IMR-90 (cell line): ENCODE measurements around the gene TPD52L2. TPM values are rescaled to one million over a fixed set of nuclear protein-coding genes. Genes with fewer than 3 reads are reported as not detected.

ENCODE experiments used
- ATAC-seq: fragments of 200-7000 bp; cut with Tn5 transposase; 2 replicates; pipeline ENCODE4 v1.9.1; 2020; ENCODE audit warnings: low read depth, mild to moderate bottlenecking, moderate library complexity
- Bru-seq: library from RNA; stranded (reverse); fragments of 400-500 nt; gene quantifications from one replicate; lab custom pipeline; 2021; lab: Mats Ljungman, UMichigan
- BruChase-seq, 2 experiments: library from RNA; stranded (reverse); fragments of 400-500 nt; gene quantifications; one replicate each; lab custom pipeline; 2021; lab: Mats Ljungman, UMichigan
- BruUV-seq: library from RNA; stranded (reverse); fragments of 400-500 nt; replicated peaks from 2 replicates; lab custom pipeline; 2021; lab: Mats Ljungman, UMichigan
- CTCF ChIA-PET: fragments of 300-600 bp; formaldehyde crosslinking; extraction: SDS; loops from one replicate; lab custom pipeline; 2021; ENCODE audit warnings: antibody characterized with exemption; lab: Yijun Ruan, JAX
- POLR2A ChIA-PET: fragments of 300-600 bp; sonication (Branson Sonifier 250); formaldehyde crosslinking; loops from one replicate; lab custom pipeline; 2022; ENCODE audit warnings: antibody characterized with exemption; ENCODE audit not compliant: unreplicated experiment; lab: Charles Lee
- DNase-seq: peaks from one replicate; pipeline ENCODE4 v3.0.0; 2013
- H2AFZ ChIP-seq: replicated peaks from 2 replicates; pipeline ENCODE3; 2013; ENCODE audit warnings: low read length, mild to moderate bottlenecking; ENCODE audit not compliant: poor library complexity
- H2AK5ac ChIP-seq: 2 replicates; pipeline ENCODE4 v1.6.1; 2013; ENCODE audit warnings: low read depth, low read length, inconsistent platforms
- H2AK9ac ChIP-seq: replicated peaks from 2 replicates; pipeline ENCODE3; 2013; ENCODE audit warnings: mild to moderate bottlenecking, low read depth, low read length, moderate library complexity; ENCODE audit not compliant: poor library complexity
- H2BK120ac ChIP-seq: 2 replicates; pipeline ENCODE4 v1.6.1; 2013; ENCODE audit warnings: low read depth, low read length, inconsistent platforms
- H2BK15ac ChIP-seq: 3 replicates; pipeline ENCODE4 v1.6.1; 2013; ENCODE audit warnings: low read depth, low read length, inconsistent platforms
- H2BK20ac ChIP-seq: 2 replicates; pipeline ENCODE4 v1.6.1; 2013; ENCODE audit warnings: low read depth, mild to moderate bottlenecking, inconsistent platforms, low read length, moderate library complexity
- H2BK5ac ChIP-seq: 2 replicates; pipeline ENCODE4 v1.6.1; 2013; ENCODE audit warnings: mild to moderate bottlenecking, low read depth, low read length, inconsistent platforms; ENCODE audit not compliant: poor library complexity, severe bottlenecking
- H3K14ac ChIP-seq: replicated peaks from 2 replicates; pipeline ENCODE4 v1.6.1; 2013; ENCODE audit warnings: low read depth, low read length, inconsistent platforms
- H3K18ac ChIP-seq: 2 replicates; pipeline ENCODE4 v1.6.1; 2013; ENCODE audit warnings: low read depth, low read length, control low read depth
- H3K23ac ChIP-seq: 2 replicates; pipeline ENCODE4 v1.6.1; 2013; ENCODE audit warnings: low read depth, low read length, inconsistent platforms
- H3K27ac ChIP-seq: 2 replicates; pipeline ENCODE4 v1.5.1; 2013; ENCODE audit warnings: mild to moderate bottlenecking, control low read depth, low read length; ENCODE audit not compliant: insufficient read depth
- H3K27me3 ChIP-seq: 2 replicates; pipeline ENCODE4 v1.6.1; 2013; ENCODE audit warnings: low read length; ENCODE audit not compliant: control insufficient read depth, insufficient read depth
- H3K36me3 ChIP-seq: 2 replicates; pipeline ENCODE4 v1.6.1; 2013; ENCODE audit warnings: low read length, mixed read lengths; ENCODE audit not compliant: control insufficient read depth, insufficient read depth
- H3K4ac ChIP-seq: 2 replicates; pipeline ENCODE4 v1.6.1; 2013; ENCODE audit warnings: low read depth, low read length, inconsistent platforms
- H3K4me1 ChIP-seq: 2 replicates; pipeline ENCODE4 v1.6.1; 2013; ENCODE audit warnings: low read length, mixed read lengths; ENCODE audit not compliant: control insufficient read depth, insufficient read depth
- H3K4me2 ChIP-seq: 2 replicates; pipeline ENCODE4 v1.6.1; 2013; ENCODE audit warnings: low read depth, mild to moderate bottlenecking, control low read depth, low read length, moderate library complexity
- H3K4me3 ChIP-seq: 2 replicates; pipeline ENCODE4 v1.5.1; 2013; ENCODE audit warnings: low read depth, mild to moderate bottlenecking, control low read depth, low read length, moderate library complexity; ENCODE audit not compliant: insufficient read depth
- H3K56ac ChIP-seq: 2 replicates; pipeline ENCODE4 v1.6.1; 2013; ENCODE audit warnings: low read length, inconsistent platforms; ENCODE audit not compliant: insufficient read depth; ENCODE audit errors: extremely low read depth
- H3K79me1 ChIP-seq, 2 experiments: 2 replicates each; pipeline ENCODE4 v1.6.1; 2013; ENCODE audit warnings: low read length in 2 of 2, inconsistent platforms in 1 of 2, low read depth in 1 of 2
- H3K9ac ChIP-seq: 2 replicates; pipeline ENCODE4 v1.6.1; 2013; ENCODE audit warnings: low read depth, low read length, control low read depth
- H3K9me1 ChIP-seq: 2 replicates; pipeline ENCODE4 v1.6.1; 2013; ENCODE audit warnings: low read length, inconsistent platforms; ENCODE audit not compliant: insufficient read depth
- H3K9me3 ChIP-seq: 2 replicates; pipeline ENCODE4 v1.6.1; 2013; ENCODE audit warnings: low read length; ENCODE audit not compliant: control insufficient read depth, insufficient read depth
- H4K20me1 ChIP-seq: 2 replicates; pipeline ENCODE4 v1.6.1; 2013; ENCODE audit warnings: low read length, inconsistent platforms; ENCODE audit not compliant: insufficient read depth
- H4K5ac ChIP-seq: 2 replicates; pipeline ENCODE4 v1.6.1; 2013; ENCODE audit warnings: mild to moderate bottlenecking, low read depth, low read length, control low read depth
- H4K8ac ChIP-seq, 2 experiments: 2 replicates each; pipeline ENCODE4 v1.6.1; 2013; ENCODE audit warnings: low read depth in 2 of 2, low read length in 2 of 2, control low read depth in 1 of 2, inconsistent platforms in 1 of 2
- H4K91ac ChIP-seq: 2 replicates; pipeline ENCODE4 v1.6.1; 2013; ENCODE audit warnings: low read depth, low read length, inconsistent platforms; ENCODE audit not compliant: insufficient read depth
- BHLHE40 ChIP-seq: fragments of 150-350 bp; IDR thresholded peaks from 2 replicates; pipeline ENCODE4 v1.6.1; 2016; ENCODE audit warnings: mild to moderate bottlenecking, low read depth, low read length
- CEBPB ChIP-seq: IDR thresholded peaks from 2 replicates; pipeline ENCODE4 v1.6.1; 2012; ENCODE audit warnings: low read depth, low read length, improper control_type of control experiment
- CHD1 ChIP-seq: IDR thresholded peaks from 2 replicates; pipeline ENCODE4 v1.6.1; 2012; ENCODE audit warnings: low read depth, low read length, improper control_type of control experiment
- MAFK ChIP-seq: IDR thresholded peaks from 2 replicates; pipeline ENCODE4 v1.6.1; 2012; ENCODE audit warnings: low read depth, low read length, improper control_type of control experiment
- MXI1 ChIP-seq: IDR thresholded peaks from 2 replicates; pipeline ENCODE4 v1.6.1; 2012; ENCODE audit warnings: low read depth, mild to moderate bottlenecking, low read length, moderate library complexity, borderline replicate concordance
- NFE2L2 ChIP-seq: fragments of 150-350 bp; IDR thresholded peaks from 2 replicates; pipeline ENCODE4 v1.6.1; 2016; ENCODE audit warnings: low read depth, mild to moderate bottlenecking, low read length
- POLR2A ChIP-seq: IDR thresholded peaks from 2 replicates; pipeline ENCODE4 v1.6.1; 2012; ENCODE audit warnings: mild to moderate bottlenecking, low read depth, low read length
- RFX5 ChIP-seq: IDR thresholded peaks from 2 replicates; pipeline ENCODE4 v1.8.0; 2012; ENCODE audit warnings: low read depth, mild to moderate bottlenecking, low read length, moderate library complexity
- SMC3 ChIP-seq: fragments of 150-350 bp; IDR thresholded peaks from 2 replicates; pipeline ENCODE4 v1.6.1; 2016; ENCODE audit warnings: low read depth, mild to moderate bottlenecking, antibody characterized with exemption, low read length, moderate library complexity
- WGBS, 2 experiments: methylation state at CpG; one replicate each; pipeline versions ENCODE4 v1.1.5 to v1.1.7; 2013; ENCODE audit warnings: missing lambda C conversion rate in 2 of 2; ENCODE audit not compliant: insufficient read length in 1 of 2; ENCODE audit errors: extremely low coverage in 2 of 2; 5-methylcytosine and 5-hydroxymethylcytosine counted together
- dilution Hi-C: fragments of 300-500 bp; cut with HindIII; formaldehyde crosslinking; loops from one replicate; pipeline ENCODE4 v1.14.3; 2018; ENCODE audit warnings: low sequenced_read_pairs; ENCODE audit not compliant: unreplicated experiment
- in situ Hi-C: fragments of 300-500 bp; cut with MboI; formaldehyde crosslinking; loops from 3 replicates; pipeline ENCODE4 v1.14.3; 2019; ENCODE audit warnings: low sequenced_read_pairs, inconsistent platforms, mixed read lengths
- intact Hi-C: fragments of 100-400 bp; cut with micrococcal nuclease; formaldehyde crosslinking; loops from 2 replicates; pipeline ENCODE4 v1.10.0; 2022
- long read RNA-seq: library from polyadenylated mRNA; unstranded; transcript quantifications from one replicate; pipeline ENCODE4 v2.0.0, GENCODE V29; 2021; ENCODE audit not compliant: unreplicated experiment
- polyA plus RNA-seq, 3 experiments: library from polyadenylated mRNA; depleted of rRNA; stranded (reverse); fragments of >200 nt; gene quantifications; 2 replicates each; pipeline ENCODE4 v1.2.3, GENCODE V29; 2012; ENCODE audit warnings: low replicate concordance in 1 of 3
- total RNA-seq: library from RNA; depleted of rRNA; stranded (reverse); fragments of >200 nt; gene quantifications from 2 replicates; pipeline ENCODE4 v1.2.3, GENCODE V29; 2012; rRNA removed
- TF ChIP-seq, protein P1 (sequence below): fragments of 150-350 bp; IDR thresholded peaks from 2 replicates; pipeline ENCODE4 v1.6.1; 2016; ENCODE audit warnings: low read depth, mild to moderate bottlenecking, low read length, moderate library complexity, borderline replicate concordance
- TF ChIP-seq, protein P2 (sequence below): fragments of 150-350 bp; IDR thresholded peaks from 2 replicates; pipeline ENCODE4 v1.6.1; 2017; ENCODE audit warnings: mild to moderate bottlenecking, antibody characterized with exemption, low read length, low read depth

Gene TPD52L2
- total RNA-seq: 113 and 119 TPM in 2 replicates
- 189 and 191 TPM in 2 replicates for polyA plus RNA-seq (2012; rRNA removed)
- 217 and 218 TPM in 2 replicates for polyA plus RNA-seq (2012; cell fraction: cytosol; rRNA removed)
- polyA plus RNA-seq (2012; cell fraction: nucleus; rRNA removed; ENCODE audit: low replicate concordance): 189 and 198 TPM in 2 replicates
- percentile 90 among the genes with signal in this experiment for Bru-seq, nascent RNA
- BruChase-seq, experiment 1, labeled RNA remaining after a 6-hour chase: percentile 94 among the genes with signal in this experiment
- percentile 94 among the genes with signal in this experiment for BruChase-seq, experiment 2, labeled RNA remaining after a 2-hour chase
- long read RNA-seq, full-length matches to known transcripts: 236 of 289 reads
- long read RNA-seq, partial matches to known transcripts: 37 of 289 reads
- long read RNA-seq, other reads (novel, unspliced or antisense): 16 of 289 reads

- DNase-seq: peak; percentile 97
- POLR2A ChIA-PET: interaction anchor here (1.6 kb wide), 1 partner anchor 115 kb away, joined by 4 read pairs; no protein-coding TSS in a partner anchor
- TF ChIP-seq MXI1 (peak; percentile 95), SMC3 (no peak; the same call in 1 of the 2 replicates), BHLHE40 (peak; percentile 99), NFE2L2 (no peak), CHD1 (no peak), RFX5 (0 out of 2 replicates have a peak, but pooled peaks have one; percentile 14), POLR2A (peak; percentile 98), CEBPB (peak; percentile 98), MAFK (no peak)
- TF ChIP-seq, protein P1, sequence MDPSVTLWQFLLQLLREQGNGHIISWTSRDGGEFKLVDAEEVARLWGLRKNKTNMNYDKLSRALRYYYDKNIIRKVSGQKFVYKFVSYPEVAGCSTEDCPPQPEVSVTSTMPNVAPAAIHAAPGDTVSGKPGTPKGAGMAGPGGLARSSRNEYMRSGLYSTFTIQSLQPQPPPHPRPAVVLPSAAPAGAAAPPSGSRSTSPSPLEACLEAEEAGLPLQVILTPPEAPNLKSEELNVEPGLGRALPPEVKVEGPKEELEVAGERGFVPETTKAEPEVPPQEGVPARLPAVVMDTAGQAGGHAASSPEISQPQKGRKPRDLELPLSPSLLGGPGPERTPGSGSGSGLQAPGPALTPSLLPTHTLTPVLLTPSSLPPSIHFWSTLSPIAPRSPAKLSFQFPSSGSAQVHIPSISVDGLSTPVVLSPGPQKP: no peak
- TF ChIP-seq, protein P2, sequence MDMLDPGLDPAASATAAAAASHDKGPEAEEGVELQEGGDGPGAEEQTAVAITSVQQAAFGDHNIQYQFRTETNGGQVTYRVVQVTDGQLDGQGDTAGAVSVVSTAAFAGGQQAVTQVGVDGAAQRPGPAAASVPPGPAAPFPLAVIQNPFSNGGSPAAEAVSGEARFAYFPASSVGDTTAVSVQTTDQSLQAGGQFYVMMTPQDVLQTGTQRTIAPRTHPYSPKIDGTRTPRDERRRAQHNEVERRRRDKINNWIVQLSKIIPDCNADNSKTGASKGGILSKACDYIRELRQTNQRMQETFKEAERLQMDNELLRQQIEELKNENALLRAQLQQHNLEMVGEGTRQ: peak; percentile 97
Observed at GRCh38 chr20:63864978-63865640, at the start of gene TPD52L2. TSS of gene TPD52L2 (plus strand) at chr20:63865270. CDS start at chr20:63865366, 96 bp downstream.

More at GRCh38 chr20:63864978-63865640, at the start of gene TPD52L2:
- 0% methylated on average over 27 of the region's 68 CpGs; no CpG with 5 or more reads in 1 of the 2 experiments for WGBS, 2 experiments
- peak within 1 kb of the TSS; percentile 45; the same call in 1 of the 3 replicates for H2BK15ac ChIP-seq
- in situ Hi-C loops (loop anchor here (10.0 kb wide), 2 partner anchors 160 to 330 kb away; partner anchors contain the start of genes ARFRP1, PTK6 and ZGPAT), intact Hi-C loops (loop anchor here (1.0 to 2.0 kb wide), 4 partner anchors 35 to 158 kb away; partner anchors contain the start of gene ARFRP1), dilution Hi-C loops (no loop called here)
- H3K4me1 ChIP-seq: peaks cover 6% of the 10 kb centered on the region
- CTCF ChIA-PET: interaction anchor here (0.6 to 1.2 kb wide), 4 partner anchors 71 to 327 kb away, joined by 3 to 10 read pairs (median 6); partner anchors contain the start of gene PTK6
- peak within 1 kb of the TSS; percentile 46; the same call in 1 of the 2 replicates for H3K23ac ChIP-seq
- peak within 1 kb of the TSS; percentile 99 for H2AK9ac ChIP-seq
- ATAC-seq: peak; percentile 87
- H3K9me3 ChIP-seq: no peaks in the 10 kb centered on the region
- H4K8ac ChIP-seq: peak within 1 kb of the TSS; percentile 59 to 100
- H3K4ac ChIP-seq: peak within 1 kb of the TSS; percentile 97
- H3K36me3 ChIP-seq: peaks cover 24% of the 10 kb centered on the region
- H2AK5ac ChIP-seq: peak within 1 kb of the TSS; percentile 94
- peak within 1 kb of the TSS; percentile 35 for H2BK120ac ChIP-seq
- no peaks in the 10 kb centered on the region for H3K27me3 ChIP-seq
- peak within 1 kb of the TSS; percentile 69 for H3K4me3 ChIP-seq
- peak within 1 kb of the TSS; percentile 94 for H3K14ac ChIP-seq
- peak within 1 kb of the TSS; percentile 96 for H2AFZ ChIP-seq
- H3K9me1 ChIP-seq: no peaks in the 10 kb centered on the region; the same call in 1 of the 2 replicates
- H3K9ac ChIP-seq: peak within 1 kb of the TSS; percentile 94
- H3K27ac ChIP-seq: peak within 1 kb of the TSS; percentile 94
- H3K4me2 ChIP-seq: peak within 1 kb of the TSS; percentile 79
- peaks cover 6% of the 10 kb centered on the region for H4K20me1 ChIP-seq
- peak within 1 kb of the TSS; percentile 82 for H4K5ac ChIP-seq
- peaks cover 16 to 57% of the 10 kb centered on the region in 2 experiments for H3K79me1 ChIP-seq
- H4K91ac ChIP-seq: peak within 1 kb of the TSS; percentile 81
- peak within 1 kb of the TSS; percentile 87 for H3K56ac ChIP-seq
- no TSS peak for BruUV-seq
- H2BK20ac ChIP-seq: no peak within 1 kb of the TSS
- peak within 1 kb of the TSS; percentile 27 for H3K18ac ChIP-seq
- peak within 1 kb of the TSS; percentile 74 for H2BK5ac ChIP-seq
